Urinary bladder (tissue), 4 donors: Measurements from ENCODE around the gene SWI5. TPM values are rescaled to one million over a fixed set of nuclear protein-coding genes. Genes with fewer than 3 reads are reported as not detected.

Experiments used
- DNase-seq: peaks from one replicate; pipeline ENCODE4 v3.0.0-alpha.2; 2015; ENCODE audit errors: extremely low spot score
- H3K27ac ChIP-seq: one replicate; pipeline ENCODE4 v1.5.1; 2013; ENCODE audit warnings: low read depth, mild to moderate bottlenecking, moderate library complexity
- H3K36me3 ChIP-seq: one replicate; pipeline ENCODE4 v1.6.1; 2013; ENCODE audit warnings: mild to moderate bottlenecking, moderate library complexity; ENCODE audit not compliant: insufficient read depth
- H3K4me1 ChIP-seq: one replicate; pipeline ENCODE4 v1.6.1; 2013; ENCODE audit warnings: mild to moderate bottlenecking, moderate library complexity; ENCODE audit not compliant: insufficient read depth
- H3K4me3 ChIP-seq: one replicate; pipeline ENCODE4 v1.5.1; 2013; ENCODE audit warnings: low read depth, low read length
- WGBS: extraction: QIAGEN DNeasy Blood & Tissue Kit; methylation state at CpG from one replicate; pipeline ENCODE4 v1.1.7; 2013; 5-methylcytosine and 5-hydroxymethylcytosine counted together
- polyA plus RNA-seq: library from polyadenylated mRNA; stranded (reverse); fragments of 200-250 nt; gene quantifications from one replicate; pipeline ENCODE4 v1.2.3, GENCODE V29; 2013
- total RNA-seq: library from RNA; depleted of rRNA; stranded (reverse); fragments of >200 nt; gene quantifications from one replicate; pipeline ENCODE4 v1.2.3, GENCODE V29; 2014
- donor health status: healthy with polysubstance abuse.
- donor health status: healthy.

The SWI5 gene
- total and polyA plus RNA-seq, 2 donors, result 17.4 to 34.5 TPM

DNA sequence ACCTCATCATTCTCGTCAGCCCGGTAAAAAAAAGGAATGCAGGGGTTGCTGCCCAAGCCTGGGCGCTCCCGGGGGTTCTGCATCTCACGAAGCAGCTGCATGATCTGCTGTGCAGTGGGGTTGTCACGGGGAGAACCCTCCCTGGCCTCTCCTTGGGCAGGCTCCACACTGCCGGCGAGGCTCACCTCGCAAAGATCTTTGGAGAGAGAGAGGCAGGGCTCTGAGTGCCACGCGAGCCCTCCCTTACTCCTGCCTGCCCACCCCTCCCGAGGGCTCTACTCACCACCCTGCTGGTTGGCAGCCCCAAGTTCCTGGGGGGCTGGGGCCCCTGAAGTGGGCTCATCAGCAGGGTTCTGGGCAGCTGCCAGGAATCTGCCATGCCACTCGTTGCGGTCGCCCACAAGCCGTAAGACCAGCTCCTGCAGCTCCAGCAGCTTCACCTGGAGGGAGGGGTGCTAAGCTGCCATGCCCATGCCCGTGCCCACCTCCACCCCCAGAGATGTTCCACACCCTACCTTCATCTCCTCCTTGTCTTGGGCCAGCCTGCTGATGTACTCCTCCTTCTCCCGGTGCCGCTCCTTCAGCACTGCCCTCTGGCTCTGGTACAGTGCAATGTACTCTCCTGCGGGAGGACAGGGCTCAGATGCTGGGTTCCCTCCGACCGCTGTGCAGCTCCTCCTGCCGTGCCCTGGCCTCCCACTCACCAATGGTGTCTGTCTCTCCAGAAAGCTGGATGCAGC, 18.8 kb upstream of the SWI5 start:
- no peaks in the 10 kb centered on the region for H3K4me1 ChIP-seq
- 76% methylated on average over 23 of the region's 23 CpGs for WGBS
- peaks cover 5% of the 10 kb centered on the region for H3K36me3 ChIP-seq
- H3K27ac ChIP-seq, result no peak overlapping the region
- H3K4me3 ChIP-seq, result no peak overlapping the region
- no peak for DNase-seq

DNA sequence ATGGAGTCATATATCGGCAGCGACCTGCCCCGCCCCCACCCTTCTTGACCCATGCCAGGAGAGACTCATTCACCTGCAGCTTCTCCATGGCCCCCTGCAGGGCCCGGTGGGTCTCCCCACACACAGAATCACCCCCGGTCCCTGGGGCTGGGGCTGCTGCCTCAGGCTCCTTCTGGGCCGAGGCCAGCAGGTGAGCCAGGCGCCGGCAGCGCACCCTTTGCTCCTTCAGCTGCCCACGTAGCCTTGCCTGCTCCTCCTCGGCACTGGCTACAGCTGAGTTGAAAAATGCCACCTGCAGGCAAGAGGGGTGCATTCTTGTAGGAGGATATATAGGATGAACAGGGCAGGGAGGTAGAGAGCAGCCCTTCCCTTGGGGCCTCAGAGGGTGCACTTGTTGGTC, 18.2 kb upstream of the SWI5 start:
- H3K36me3 ChIP-seq, result peaks cover 5% of the 10 kb centered on the region
- H3K4me3 ChIP-seq, result no peak overlapping the region
- WGBS, result 86% methylated on average over 11 of the region's 11 CpGs
- H3K4me1 ChIP-seq, result no peaks in the 10 kb centered on the region
- H3K27ac ChIP-seq, result no peak overlapping the region
- no peak for DNase-seq

GRCh38 chr9:128258326-128258725, 17.8 kb upstream of the SWI5 start:
- Histone ChIP-seq H3K27ac (no peak overlapping the region), H3K36me3 (peaks cover 5% of the 10 kb centered on the region), H3K4me1 (no peaks in the 10 kb centered on the region), H3K4me3 (no peak overlapping the region)
- WGBS, result 86% methylated on average over 6 of the region's 6 CpGs
- DNase-seq, result no peak

DNA sequence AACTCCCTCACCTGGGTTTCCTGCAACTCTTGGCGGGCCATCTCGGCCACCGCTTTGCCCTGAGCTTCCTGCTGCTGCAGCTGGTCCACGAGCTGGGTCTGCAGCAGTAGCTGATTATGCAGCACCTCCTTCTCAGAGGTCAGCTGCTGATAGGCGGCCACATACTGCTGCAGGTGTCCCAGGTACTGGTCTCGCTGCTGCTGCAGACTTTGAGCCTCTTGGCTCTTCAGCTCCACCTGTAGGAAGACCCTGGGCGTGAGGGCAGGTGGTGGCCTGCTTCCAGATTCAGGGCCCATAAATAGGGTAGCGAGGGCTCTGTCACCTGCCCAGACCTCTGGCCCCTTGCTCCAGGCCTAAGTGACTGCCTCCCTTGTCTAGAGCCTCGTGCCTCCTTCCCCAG, 16.9 kb upstream of the SWI5 start:
- Histone ChIP-seq H3K4me3 (no peak overlapping the region), H3K27ac (no peak overlapping the region), H3K36me3 (peaks cover 5% of the 10 kb centered on the region), H3K4me1 (no peaks in the 10 kb centered on the region)
- DNase-seq, result no peak
- WGBS, result 86% methylated on average over 9 of the region's 9 CpGs

DNA sequence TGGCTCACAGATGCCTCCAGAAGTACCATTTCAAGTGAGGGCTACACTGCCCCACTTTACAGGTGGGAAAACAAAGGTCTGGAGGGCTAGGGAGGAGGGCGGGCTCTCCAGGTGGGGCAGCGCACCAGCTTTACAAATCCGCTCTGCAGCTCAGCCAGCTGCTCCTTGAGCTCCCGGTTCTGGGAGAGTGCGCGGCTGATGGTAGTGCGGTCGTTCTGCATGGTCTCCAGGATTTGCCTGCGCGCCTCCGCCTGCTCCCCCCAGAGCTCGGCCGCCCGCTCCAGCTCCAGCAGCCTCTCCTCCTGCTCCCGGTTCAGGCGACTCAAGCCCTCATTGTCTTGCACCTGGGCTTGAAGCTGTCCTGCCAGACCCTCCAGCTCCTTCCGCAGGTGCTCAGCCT, 15.7 kb upstream of the SWI5 start:
- WGBS, result 95% methylated on average over 17 of the region's 17 CpGs
- H3K27ac ChIP-seq, result no peak overlapping the region
- peaks cover 5% of the 10 kb centered on the region for H3K36me3 ChIP-seq
- H3K4me3 ChIP-seq, result no peak overlapping the region
- DNase-seq, result no peak
- H3K4me1 ChIP-seq, result no peaks in the 10 kb centered on the region

GRCh38 chr9:128262687-128263086, 13.4 kb upstream of the SWI5 start:
- DNase-seq, result no peak
- WGBS, result 69% methylated on average over 4 of the region's 4 CpGs
- no peaks in the 10 kb centered on the region for H3K4me1 ChIP-seq
- H3K27ac ChIP-seq, result no peak overlapping the region
- no peaks in the 10 kb centered on the region for H3K36me3 ChIP-seq
- H3K4me3 ChIP-seq, result no peak overlapping the region

GRCh38 chr9:128265348-128265847, 10.7 kb upstream of the SWI5 start:
- Histone ChIP-seq H3K36me3 (no peaks in the 10 kb centered on the region), H3K27ac (no peak overlapping the region), H3K4me1 (no peaks in the 10 kb centered on the region), H3K4me3 (no peak overlapping the region)
- no peak for DNase-seq
- 87% methylated on average over 10 of the region's 10 CpGs for WGBS

GRCh38 chr9:128266868-128267590, 9.0 kb upstream of the SWI5 start:
- DNase-seq, result no peak
- Histone ChIP-seq H3K4me1 (no peaks in the 10 kb centered on the region), H3K4me3 (no peak overlapping the region), H3K27ac (no peak overlapping the region), H3K36me3 (no peaks in the 10 kb centered on the region)
- 89% methylated on average over 15 of the region's 15 CpGs for WGBS

DNA sequence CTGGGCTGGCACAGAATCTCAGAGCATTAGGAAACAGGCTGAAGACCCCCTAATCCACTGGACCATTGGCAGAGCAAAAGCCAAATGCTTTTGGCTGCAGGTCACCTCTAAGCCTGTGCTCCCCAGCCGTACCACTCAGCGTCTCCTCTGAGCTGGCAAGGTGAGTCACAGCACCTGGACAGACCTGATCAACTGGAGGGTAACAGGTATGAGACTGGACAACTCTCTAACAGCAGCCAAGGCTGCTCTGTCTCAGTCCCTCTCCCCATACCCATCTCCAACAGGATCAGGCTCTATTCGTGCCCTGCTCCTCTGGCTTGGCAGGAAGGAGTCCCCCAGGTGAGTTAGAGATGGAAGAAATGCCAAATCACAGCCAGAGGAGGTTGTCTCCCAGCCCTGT, 5.0 kb upstream of the SWI5 start:
- no peak for DNase-seq
- Histone ChIP-seq H3K4me1 (no peaks in the 10 kb centered on the region), H3K36me3 (no peaks in the 10 kb centered on the region), H3K27ac (no peak overlapping the region), H3K4me3 (no peak overlapping the region)
- WGBS, result 86% methylated on average over 3 of the region's 3 CpGs

- H3K27ac ChIP-seq, result no peak overlapping the region
- no peaks in the 10 kb centered on the region for H3K4me1 ChIP-seq
- DNase-seq, result no peak
- no peaks in the 10 kb centered on the region for H3K36me3 ChIP-seq
- WGBS, result 62% methylated on average over 5 of the region's 5 CpGs
- no peak overlapping the region for H3K4me3 ChIP-seq
These were observed 4.6 kb upstream of the SWI5 start for GRCh38 chr9:128271512-128271911.

DNA sequence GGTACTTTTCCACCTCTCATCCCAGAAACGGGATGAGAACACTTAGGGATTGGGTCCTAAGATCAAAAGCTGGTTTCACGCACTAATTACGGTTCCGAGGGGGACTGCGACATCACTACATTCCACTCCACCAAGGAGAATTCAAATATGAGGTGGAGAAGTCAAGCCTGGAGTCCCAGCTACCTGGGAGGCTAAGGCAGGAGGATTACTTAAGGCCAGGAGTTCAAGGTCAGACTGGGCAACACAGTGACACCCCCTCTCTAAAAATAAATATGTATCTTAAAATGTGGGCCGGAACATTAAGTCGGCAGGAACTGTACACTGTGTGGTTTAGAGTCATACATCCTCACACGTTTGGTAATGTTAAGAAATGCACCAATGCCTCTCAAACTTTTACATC, 1.8 kb upstream of the SWI5 start:
- Histone ChIP-seq H3K36me3 (no peaks in the 10 kb centered on the region), H3K4me3 (no peak overlapping the region), H3K4me1 (no peaks in the 10 kb centered on the region), H3K27ac (no peak overlapping the region)
- DNase-seq, result no peak
- 70% methylated on average over 8 of the region's 8 CpGs for WGBS

- Histone ChIP-seq H3K36me3 (no peaks in the 10 kb centered on the region), H3K4me3 (peak within 1 kb of the TSS; percentile 91), H3K4me1 (no peaks in the 10 kb centered on the region), H3K27ac (peak within 1 kb of the TSS; percentile 85)
- no peak for DNase-seq
- under 1% methylated on average over 57 of the region's 57 CpGs for WGBS
These were observed 673 bp upstream of the SWI5 start, which contains the start of gene GOLGA2 for GRCh38 chr9:128275198-128276007. Gene GOLGA2, minus strand, starts transcription at chr9:128276007. Its CDS starts 31 bp downstream, at chr9:128275976.

- Histone ChIP-seq H3K27ac (peak overlapping the region; percentile 76), H3K4me1 (no peaks in the 10 kb centered on the region), H3K36me3 (no peaks in the 10 kb centered on the region), H3K4me3 (peak overlapping the region; percentile 45)
- 5% methylated on average over 23 of the region's 23 CpGs for WGBS
- DNase-seq, result no peak
These were observed 646 bp downstream of the SWI5 start for GRCh38 chr9:128276574-128277270.
